ENCODE results near the gene CELA2A. TPM values are rescaled to one million over a fixed set of nuclear protein-coding genes. Genes with fewer than 3 reads are reported as not detected.

The CELA2A gene
- total RNA-seq, result not detected
- long read RNA-seq, result 0 reads

DNA sequence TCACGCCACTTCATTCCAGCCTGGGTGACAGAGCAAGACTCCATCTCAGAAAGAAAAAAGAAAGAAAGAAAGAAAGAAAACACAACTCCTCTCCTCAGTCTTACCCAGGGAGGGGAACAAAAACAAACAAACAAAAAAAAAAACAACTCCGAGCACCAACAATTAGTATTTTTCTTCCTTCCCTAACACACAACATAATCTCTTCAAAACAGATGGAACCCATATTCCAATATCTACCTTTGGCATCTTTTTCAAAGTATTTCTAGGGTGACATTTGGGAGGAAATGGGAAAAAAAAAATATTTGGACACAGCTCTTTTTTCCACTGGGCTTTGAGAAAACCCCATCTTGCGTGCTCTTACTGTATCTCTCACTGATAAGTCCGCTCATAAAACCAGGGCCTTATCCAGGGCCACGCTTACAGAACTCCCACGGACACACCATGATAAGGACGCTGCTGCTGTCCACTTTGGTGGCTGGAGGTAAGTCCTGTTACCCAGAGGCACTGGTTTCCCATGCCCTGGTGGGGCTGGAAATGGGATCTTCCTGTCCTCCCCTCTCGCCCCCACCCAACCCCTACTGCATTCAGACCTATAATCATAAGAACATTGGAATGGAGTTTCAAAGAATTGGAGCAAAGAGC lies at the start of gene CELA2A:
TSS of gene CELA2A (plus strand) at position 420 of the 642 bp plus-strand sequence. CDS start at position 442, 22 bp downstream.
- intact Hi-C loops (cut with DNase I), result no loop called here
- no peak within 1 kb of the TSS for H3K4me3 ChIP-seq

DNA sequence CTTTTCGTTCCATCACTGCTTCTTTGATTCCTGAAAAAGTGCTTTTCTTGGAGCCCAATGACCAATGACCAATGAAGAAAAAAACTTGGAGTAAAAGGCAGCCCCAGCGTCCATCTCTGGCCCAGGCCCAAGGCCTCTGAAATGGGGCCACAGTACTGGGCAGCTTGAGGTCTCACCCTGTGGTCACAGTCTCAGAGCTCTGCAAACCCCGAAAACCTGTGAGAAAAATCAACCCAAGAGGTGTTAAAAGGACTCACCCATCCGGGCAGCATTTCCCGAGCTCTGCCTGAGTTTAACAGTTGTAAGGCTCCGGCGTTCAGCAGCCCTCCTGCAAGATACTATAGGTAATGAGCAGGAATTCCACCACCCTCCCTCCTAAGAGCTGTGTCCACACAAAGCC lies 49.0 kb upstream of the CELA2A start:
- no peak for ATAC-seq
- no peaks in the 10 kb centered on the region for H3K36me3 ChIP-seq
- H3K4me3 ChIP-seq, result no peak overlapping the region
- intact Hi-C loops (cut with DNase I), result no loop called here
- no peak overlapping the region for H3K27ac ChIP-seq
- H3K27me3 ChIP-seq, result no peaks in the 10 kb centered on the region
- no peaks in the 10 kb centered on the region for H3K9me3 ChIP-seq
- H3K4me1 ChIP-seq, result peaks cover 6% of the 10 kb centered on the region
- no peak for DNase-seq
- TF ChIP-seq, protein P1, sequence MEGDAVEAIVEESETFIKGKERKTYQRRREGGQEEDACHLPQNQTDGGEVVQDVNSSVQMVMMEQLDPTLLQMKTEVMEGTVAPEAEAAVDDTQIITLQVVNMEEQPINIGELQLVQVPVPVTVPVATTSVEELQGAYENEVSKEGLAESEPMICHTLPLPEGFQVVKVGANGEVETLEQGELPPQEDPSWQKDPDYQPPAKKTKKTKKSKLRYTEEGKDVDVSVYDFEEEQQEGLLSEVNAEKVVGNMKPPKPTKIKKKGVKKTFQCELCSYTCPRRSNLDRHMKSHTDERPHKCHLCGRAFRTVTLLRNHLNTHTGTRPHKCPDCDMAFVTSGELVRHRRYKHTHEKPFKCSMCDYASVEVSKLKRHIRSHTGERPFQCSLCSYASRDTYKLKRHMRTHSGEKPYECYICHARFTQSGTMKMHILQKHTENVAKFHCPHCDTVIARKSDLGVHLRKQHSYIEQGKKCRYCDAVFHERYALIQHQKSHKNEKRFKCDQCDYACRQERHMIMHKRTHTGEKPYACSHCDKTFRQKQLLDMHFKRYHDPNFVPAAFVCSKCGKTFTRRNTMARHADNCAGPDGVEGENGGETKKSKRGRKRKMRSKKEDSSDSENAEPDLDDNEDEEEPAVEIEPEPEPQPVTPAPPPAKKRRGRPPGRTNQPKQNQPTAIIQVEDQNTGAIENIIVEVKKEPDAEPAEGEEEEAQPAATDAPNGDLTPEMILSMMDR (IDR thresholded peaks at IDR 0.05), result no peak

More for the DNA sequence above, at the start of gene CELA2A:
- no peak for DNase-seq
- TF ChIP-seq, protein P1 (IDR thresholded peaks at IDR 0.05), result no peak
- Histone ChIP-seq H3K9me3 (no peaks in the 10 kb centered on the region), H3K4me1 (peaks cover 5% of the 10 kb centered on the region), H3K27me3 (no peaks in the 10 kb centered on the region), H3K36me3 (no peaks in the 10 kb centered on the region), H3K27ac (no peak within 1 kb of the TSS)
- no peak for ATAC-seq

DNA sequence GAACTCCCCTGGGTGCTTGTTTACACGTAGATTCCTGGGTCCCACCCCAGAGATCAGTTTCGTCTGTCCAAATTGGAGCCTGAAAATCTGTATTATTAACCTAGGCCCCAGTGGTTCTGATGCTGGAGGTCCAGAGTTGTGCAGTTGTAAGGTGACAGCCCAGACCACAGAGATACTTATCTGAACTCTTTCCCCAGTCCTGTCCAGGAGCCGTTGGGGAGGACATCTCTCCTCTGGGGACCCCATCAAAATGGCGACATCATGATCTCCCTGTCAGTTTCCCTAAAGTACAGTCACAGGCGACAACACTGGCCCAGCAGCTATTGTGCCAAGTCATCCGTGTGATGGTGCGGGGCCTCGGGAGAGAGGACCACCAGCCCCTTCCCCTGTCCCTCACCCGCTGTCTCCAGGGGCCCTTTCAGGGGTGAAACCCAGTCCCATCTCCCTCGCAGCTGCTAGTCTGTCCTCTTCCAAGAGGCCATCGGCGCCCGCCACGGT lies 47.6 kb upstream of the CELA2A start:
- peak overlapping the region; percentile 68 for H3K4me3 ChIP-seq
- H3K27me3 ChIP-seq, result no peaks in the 10 kb centered on the region
- ATAC-seq (no peak), DNase-seq (no peak)
- no peaks in the 10 kb centered on the region for H3K9me3 ChIP-seq
- intact Hi-C loops (cut with DNase I), result no loop called here
- TF ChIP-seq, protein P1 (IDR thresholded peaks at IDR 0.05), result no peak
- H3K27ac ChIP-seq, result peak overlapping the region; percentile 68
- H3K4me1 ChIP-seq, result peaks cover 11% of the 10 kb centered on the region
- no peaks in the 10 kb centered on the region for H3K36me3 ChIP-seq

DNA sequence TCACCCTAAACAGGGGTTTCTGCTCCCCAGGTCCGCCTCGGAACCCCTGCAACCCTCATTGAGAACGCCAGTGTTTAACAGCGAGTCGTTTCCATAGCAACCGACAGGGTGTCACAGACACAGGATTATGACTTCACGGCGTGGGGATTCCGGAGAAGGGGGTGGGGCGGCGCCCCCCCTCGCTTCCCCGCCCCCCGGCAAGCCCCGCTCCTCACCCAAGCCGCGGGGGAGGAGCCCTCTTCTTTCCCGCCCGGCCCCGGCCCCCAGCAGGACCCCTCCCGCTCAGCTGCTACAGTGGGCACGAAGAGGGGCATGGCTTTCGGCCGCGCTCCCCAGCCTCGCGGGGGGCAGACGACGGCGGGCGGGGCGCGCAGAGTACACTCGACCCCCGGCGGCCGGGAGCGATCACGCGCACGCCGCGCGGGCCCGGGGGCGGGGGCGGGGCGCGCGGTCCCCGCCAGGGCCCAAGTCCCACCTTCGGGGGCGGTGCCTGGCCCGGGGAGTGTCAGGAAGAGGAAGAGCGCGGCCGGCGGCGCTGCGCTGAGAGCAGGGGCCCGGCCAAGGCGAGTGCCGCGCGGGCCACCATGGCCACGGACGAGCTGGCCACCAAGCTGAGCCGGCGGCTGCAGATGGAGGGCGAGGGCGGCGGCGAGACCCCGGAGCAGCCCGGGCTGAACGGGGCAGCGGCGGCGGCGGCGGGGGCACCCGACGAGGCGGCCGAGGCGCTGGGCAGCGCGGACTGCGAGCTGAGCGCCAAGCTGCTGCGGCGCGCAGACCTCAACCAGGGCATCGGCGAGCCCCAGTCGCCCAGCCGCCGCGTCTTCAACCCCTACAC lies 46.9 kb upstream of the CELA2A start, which contains the start of gene EFHD2:
TSS of gene EFHD2 (plus strand) at position 501 of the 835 bp plus-strand sequence. CDS start at position 585, 84 bp downstream.
- TF ChIP-seq, protein P1 (IDR thresholded peaks at IDR 0.05), result no peak
- DNase-seq (peak; percentile 94), ATAC-seq (peak; percentile 92)
- peak within 1 kb of the TSS; percentile 68 for H3K27ac ChIP-seq
- H3K4me1 ChIP-seq, result peaks cover 15% of the 10 kb centered on the region
- H3K9me3 ChIP-seq, result no peaks in the 10 kb centered on the region
- H3K4me3 ChIP-seq, result peak within 1 kb of the TSS; percentile 68
- H3K27me3 ChIP-seq, result no peaks in the 10 kb centered on the region
- H3K36me3 ChIP-seq, result no peaks in the 10 kb centered on the region
- intact Hi-C loops (cut with DNase I), result no loop called here

DNA sequence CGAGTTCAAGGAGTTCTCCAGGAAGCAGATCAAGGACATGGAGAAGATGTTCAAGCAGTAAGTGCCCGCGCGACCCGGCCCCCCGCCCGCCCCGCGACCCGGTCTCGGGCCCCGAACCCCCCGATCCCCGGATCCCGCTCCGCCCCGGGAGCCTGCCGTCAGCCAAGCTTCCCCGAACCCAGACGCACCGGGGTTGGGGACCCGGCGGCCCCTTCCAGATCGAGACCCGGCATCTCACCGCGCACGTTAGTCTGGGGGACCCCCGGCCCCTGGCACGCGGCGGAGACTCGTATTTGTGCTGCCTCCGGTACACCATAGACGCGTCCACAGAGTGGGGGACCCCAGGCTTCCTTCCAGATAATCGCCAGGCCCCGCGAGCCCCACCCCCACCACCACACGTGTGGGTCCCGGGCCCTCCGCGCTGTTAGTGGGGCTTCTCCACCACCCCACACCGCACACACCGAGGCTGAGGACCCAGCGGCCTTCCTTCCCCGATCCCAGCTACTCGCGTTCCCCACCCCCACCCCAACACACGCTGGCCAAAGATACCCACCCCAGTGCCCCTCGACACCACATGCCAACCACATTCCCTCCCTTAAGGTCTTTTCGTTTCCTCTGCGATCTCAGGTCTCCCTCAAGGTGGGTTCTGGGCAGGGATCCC lies 46.2 kb upstream of the CELA2A start:
- TF ChIP-seq, protein P1 (IDR thresholded peaks at IDR 0.05), result no peak
- Histone ChIP-seq H3K36me3 (no peaks in the 10 kb centered on the region), H3K27me3 (no peaks in the 10 kb centered on the region), H3K27ac (peak overlapping the region; percentile 68), H3K9me3 (no peaks in the 10 kb centered on the region), H3K4me3 (peak overlapping the region; percentile 68), H3K4me1 (peaks cover 19% of the 10 kb centered on the region)
- ATAC-seq (no peak), DNase-seq (no peak)
- intact Hi-C loops (cut with DNase I), result no loop called here
